B cell (primary cell): ENCODE data around the gene PDGFRA.

Source experiments
- CTCF ChIP-seq: fragments of 200-600 bp; IDR thresholded peaks from one replicate; pipeline ENCODE4 v1.8.0; 2022; ENCODE audit warnings: antibody characterized with exemption, mild to moderate bottlenecking
- EZH2 ChIP-seq: IDR thresholded peaks from 2 replicates; pipeline ENCODE4 v1.6.1; 2012; ENCODE audit warnings: borderline replicate concordance, low read depth, mild to moderate bottlenecking, moderate library complexity, low read length; ENCODE audit not compliant: insufficient read depth, poor library complexity, severe bottlenecking

- TF ChIP-seq CTCF (no peak), EZH2 (no peak)
Measured at GRCh38 chr4:54274795-54275665, 45.9 kb downstream of the PDGFRA start.
